Hepatocyte (in vitro differentiated cells): Measurements from ENCODE around the gene SPRR2G. TPM values are rescaled to one million over a fixed set of nuclear protein-coding genes. Genes with fewer than 3 reads are reported as not detected.

ENCODE experiments used
- DNase-seq: peaks from one replicate; pipeline ENCODE4 v3.0.0-alpha.2; 2016; ENCODE audit warnings: low spot score
- H2AFZ ChIP-seq: fragments of 200-600 bp; sonication (generic); 2 replicates; pipeline ENCODE4 v1.6.0; 2016; ENCODE audit warnings: antibody characterized with exemption, mild to moderate bottlenecking
- H3K27ac ChIP-seq: fragments of 200-600 bp; sonication (generic); 2 replicates; pipeline ENCODE4 v1.5.1; 2016; ENCODE audit warnings: mild to moderate bottlenecking
- H3K27me3 ChIP-seq: fragments of 200-600 bp; sonication (generic); 2 replicates; pipeline ENCODE4 v1.6.1; 2016
- H3K36me3 ChIP-seq: fragments of 200-600 bp; sonication (generic); replicated peaks from 2 replicates; pipeline ENCODE4 v1.5.1; 2016; ENCODE audit warnings: low read depth; ENCODE audit not compliant: insufficient read depth
- H3K4me1 ChIP-seq: fragments of 200-600 bp; sonication (generic); 2 replicates; pipeline ENCODE4 v1.5.1; 2016; ENCODE audit warnings: mild to moderate bottlenecking, moderate library complexity; ENCODE audit not compliant: insufficient read depth
- H3K4me2 ChIP-seq: fragments of 200-600 bp; sonication (generic); 2 replicates; pipeline ENCODE4 v1.6.0; 2016
- H3K4me3 ChIP-seq: fragments of 200-600 bp; sonication (generic); 2 replicates; pipeline ENCODE4 v1.5.1; 2016; ENCODE audit warnings: mild to moderate bottlenecking
- H3K79me2 ChIP-seq: fragments of 200-600 bp; sonication (generic); 2 replicates; pipeline ENCODE4 v1.6.0; 2017; ENCODE audit warnings: mild to moderate bottlenecking
- H3K9me2 ChIP-seq: fragments of 200-600 bp; sonication (generic); replicated peaks from 2 replicates; pipeline ENCODE4 v1.6.0; 2017; ENCODE audit warnings: mild to moderate bottlenecking; ENCODE audit not compliant: insufficient read depth
- H3K9me3 ChIP-seq: fragments of 200-600 bp; sonication (generic); 2 replicates; pipeline ENCODE4 v1.5.1; 2016; ENCODE audit warnings: low read depth, mild to moderate bottlenecking
- H4K20me1 ChIP-seq: fragments of 200-600 bp; sonication (generic); 2 replicates; pipeline ENCODE4 v1.6.0; 2016; ENCODE audit warnings: mild to moderate bottlenecking; ENCODE audit not compliant: insufficient read depth, poor library complexity, severe bottlenecking
- EZH2 ChIP-seq: fragments of 200-600 bp; sonication (generic); IDR thresholded peaks from 2 replicates; pipeline ENCODE4 v1.6.1; 2016; ENCODE audit warnings: antibody characterized with exemption, mild to moderate bottlenecking, borderline replicate concordance
- EZH2phosphoT487 ChIP-seq: fragments of 200-600 bp; sonication (generic); IDR thresholded peaks from one replicate; pipeline ENCODE4 v1.6.1; 2018; ENCODE audit warnings: antibody characterized with exemption, mild to moderate bottlenecking, low read depth, moderate library complexity; ENCODE audit not compliant: unreplicated experiment, severe bottlenecking
- WGBS: methylation state at CpG from one replicate; pipeline ENCODE4 v1.1.6; 2016; ENCODE audit warnings: low lambda C conversion rate; ENCODE audit errors: missing lambda C conversion rate; 5-methylcytosine and 5-hydroxymethylcytosine counted together
- polyA plus RNA-seq: library from polyadenylated mRNA; unstranded; fragments of >200 nt; fragmentation: Nextera tagmentation; extraction: Ambion mirVana; gene quantifications from 2 replicates; pipeline ENCODE4 v1.2.1, GENCODE V29; 2016
- total RNA-seq: library from RNA; depleted of rRNA; stranded (reverse); fragments of >200 nt; gene quantifications from 2 replicates; pipeline ENCODE4 v1.2.3, GENCODE V29; 2014
- TF ChIP-seq, protein P1 (sequence below): fragments of 200-600 bp; sonication (generic); IDR thresholded peaks from 2 replicates; pipeline ENCODE4 v1.5.1; 2016; ENCODE audit warnings: antibody characterized with exemption, mild to moderate bottlenecking; ENCODE audit not compliant: poor library complexity

Gene SPRR2G
- total and polyA plus RNA-seq, 2 experiments from 2014 or later: not detected

DNA sequence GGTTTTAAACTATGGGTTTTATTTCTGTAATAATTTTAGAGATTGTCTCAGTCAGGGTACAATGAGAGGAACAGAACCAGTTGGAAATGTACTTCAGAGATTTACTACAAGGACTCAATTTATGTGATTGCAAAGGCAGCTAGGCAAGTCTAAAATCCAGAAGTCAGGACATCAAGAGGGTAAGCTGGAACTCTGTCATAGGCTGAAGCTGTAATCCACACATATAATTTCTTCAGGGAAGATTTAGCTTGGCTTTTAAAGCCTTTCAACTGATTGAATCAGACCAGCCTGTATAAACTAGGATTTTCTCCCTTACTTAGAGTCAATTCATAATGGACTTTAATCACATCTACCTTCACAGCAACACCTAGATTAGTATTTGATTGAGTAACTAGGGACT, 28.2 kb upstream of the SPRR2G start:
- no peaks in the 10 kb centered on the region for H3K27me3 ChIP-seq
- H3K4me3 ChIP-seq: no peak overlapping the region
- H3K36me3 ChIP-seq: peaks cover 4% of the 10 kb centered on the region
- H2AFZ ChIP-seq: no peak overlapping the region
- H3K9me2 ChIP-seq: no peaks in the 10 kb centered on the region
- DNase-seq: no peak
- no peaks in the 10 kb centered on the region for H3K9me3 ChIP-seq
- H3K79me2 ChIP-seq: no peaks in the 10 kb centered on the region
- no peak overlapping the region for H3K4me2 ChIP-seq
- no peaks in the 10 kb centered on the region for H3K4me1 ChIP-seq
- no peak overlapping the region for H3K27ac ChIP-seq
- no peaks in the 10 kb centered on the region for H4K20me1 ChIP-seq
- no peak for TF ChIP-seq EZH2
- TF ChIP-seq EZH2phosphoT487: no peak
- TF ChIP-seq, protein P1, sequence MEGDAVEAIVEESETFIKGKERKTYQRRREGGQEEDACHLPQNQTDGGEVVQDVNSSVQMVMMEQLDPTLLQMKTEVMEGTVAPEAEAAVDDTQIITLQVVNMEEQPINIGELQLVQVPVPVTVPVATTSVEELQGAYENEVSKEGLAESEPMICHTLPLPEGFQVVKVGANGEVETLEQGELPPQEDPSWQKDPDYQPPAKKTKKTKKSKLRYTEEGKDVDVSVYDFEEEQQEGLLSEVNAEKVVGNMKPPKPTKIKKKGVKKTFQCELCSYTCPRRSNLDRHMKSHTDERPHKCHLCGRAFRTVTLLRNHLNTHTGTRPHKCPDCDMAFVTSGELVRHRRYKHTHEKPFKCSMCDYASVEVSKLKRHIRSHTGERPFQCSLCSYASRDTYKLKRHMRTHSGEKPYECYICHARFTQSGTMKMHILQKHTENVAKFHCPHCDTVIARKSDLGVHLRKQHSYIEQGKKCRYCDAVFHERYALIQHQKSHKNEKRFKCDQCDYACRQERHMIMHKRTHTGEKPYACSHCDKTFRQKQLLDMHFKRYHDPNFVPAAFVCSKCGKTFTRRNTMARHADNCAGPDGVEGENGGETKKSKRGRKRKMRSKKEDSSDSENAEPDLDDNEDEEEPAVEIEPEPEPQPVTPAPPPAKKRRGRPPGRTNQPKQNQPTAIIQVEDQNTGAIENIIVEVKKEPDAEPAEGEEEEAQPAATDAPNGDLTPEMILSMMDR: no peak

DNA sequence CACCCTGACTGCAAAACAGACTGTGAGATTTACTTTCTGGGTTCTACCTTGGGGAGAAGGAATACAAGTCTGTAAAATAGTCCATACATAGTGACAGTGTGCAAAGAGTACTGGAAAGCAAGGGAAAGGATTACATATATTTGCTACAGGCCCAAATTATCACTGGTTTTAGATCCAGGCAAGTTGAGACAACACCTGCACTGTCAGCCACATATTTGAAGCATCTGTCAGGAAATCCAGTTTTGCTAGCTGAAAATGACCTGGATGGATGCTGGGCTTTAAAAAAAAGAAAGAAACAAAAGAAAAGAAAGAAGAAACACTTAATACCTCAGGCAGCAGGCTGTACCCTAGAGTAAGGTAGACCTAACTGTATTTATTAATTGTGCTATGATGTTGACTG, 23.9 kb upstream of the SPRR2G start:
- Histone ChIP-seq H3K79me2 (no peaks in the 10 kb centered on the region), H4K20me1 (no peaks in the 10 kb centered on the region), H3K36me3 (peaks cover 4% of the 10 kb centered on the region), H3K27me3 (no peaks in the 10 kb centered on the region), H2AFZ (no peak overlapping the region), H3K4me2 (no peak overlapping the region), H3K27ac (no peak overlapping the region), H3K4me3 (no peak overlapping the region), H3K9me2 (no peaks in the 10 kb centered on the region), H3K4me1 (no peaks in the 10 kb centered on the region), H3K9me3 (no peaks in the 10 kb centered on the region)
- DNase-seq: no peak
- TF ChIP-seq EZH2phosphoT487 (no peak), EZH2 (no peak)
- TF ChIP-seq, protein P1: no peak

GRCh38 chr1:153168686-153169085, 18.0 kb upstream of the SPRR2G start:
- no peaks in the 10 kb centered on the region for H4K20me1 ChIP-seq
- WGBS: 41% methylated on average over 2 of the region's 2 CpGs
- H3K9me3 ChIP-seq: no peaks in the 10 kb centered on the region
- TF ChIP-seq, protein P1: no peak
- no peak for TF ChIP-seq EZH2phosphoT487
- no peak for TF ChIP-seq EZH2
- H3K4me2 ChIP-seq: no peak overlapping the region
- no peak overlapping the region for H2AFZ ChIP-seq
- no peak overlapping the region for H3K4me3 ChIP-seq
- no peaks in the 10 kb centered on the region for H3K27me3 ChIP-seq
- H3K79me2 ChIP-seq: no peaks in the 10 kb centered on the region
- H3K9me2 ChIP-seq: no peaks in the 10 kb centered on the region
- no peak for DNase-seq
- H3K4me1 ChIP-seq: no peaks in the 10 kb centered on the region
- H3K36me3 ChIP-seq: no peaks in the 10 kb centered on the region
- no peak overlapping the region for H3K27ac ChIP-seq

DNA sequence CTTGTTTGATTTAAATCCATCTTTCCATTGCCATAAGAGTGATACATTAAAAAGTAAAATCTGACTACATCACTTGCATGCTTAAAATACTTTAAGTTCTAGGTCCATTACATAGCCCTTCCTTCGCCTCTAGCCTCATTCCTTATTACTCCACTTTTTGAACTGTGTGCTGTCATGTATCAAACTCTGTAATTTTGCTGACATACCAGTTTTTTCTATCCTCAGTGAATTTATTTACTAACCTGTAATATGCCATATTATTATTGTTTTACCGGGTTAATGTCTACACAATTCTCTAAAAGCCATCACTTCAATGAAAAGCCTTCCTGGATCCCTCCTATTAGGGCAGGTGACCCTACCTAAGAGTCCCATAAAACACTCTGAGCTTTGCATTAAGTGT, 4.9 kb upstream of the SPRR2G start:
- Histone ChIP-seq H4K20me1 (no peaks in the 10 kb centered on the region), H3K9me2 (no peaks in the 10 kb centered on the region), H3K27ac (no peak overlapping the region), H3K36me3 (no peaks in the 10 kb centered on the region), H3K4me1 (no peaks in the 10 kb centered on the region), H3K4me3 (no peak overlapping the region), H3K79me2 (no peaks in the 10 kb centered on the region), H3K9me3 (no peaks in the 10 kb centered on the region), H3K4me2 (no peak overlapping the region), H3K27me3 (no peaks in the 10 kb centered on the region), H2AFZ (no peak overlapping the region)
- no peak for DNase-seq
- 70% methylated on average over 2 of the region's 2 CpGs for WGBS
- TF ChIP-seq EZH2 (no peak), EZH2phosphoT487 (no peak)
- TF ChIP-seq, protein P1: no peak
